ENCODE data around the gene MVB12A. TPM values are rescaled to one million over a fixed set of nuclear protein-coding genes. Genes with fewer than 3 reads are reported as not detected.
A peak's percentile ranks its signal among the peaks of the same experiment; 100 is the strongest.

The MVB12A gene
- total RNA-seq, 1 donor from 2014 or later = 32.1 TPM

DNA sequence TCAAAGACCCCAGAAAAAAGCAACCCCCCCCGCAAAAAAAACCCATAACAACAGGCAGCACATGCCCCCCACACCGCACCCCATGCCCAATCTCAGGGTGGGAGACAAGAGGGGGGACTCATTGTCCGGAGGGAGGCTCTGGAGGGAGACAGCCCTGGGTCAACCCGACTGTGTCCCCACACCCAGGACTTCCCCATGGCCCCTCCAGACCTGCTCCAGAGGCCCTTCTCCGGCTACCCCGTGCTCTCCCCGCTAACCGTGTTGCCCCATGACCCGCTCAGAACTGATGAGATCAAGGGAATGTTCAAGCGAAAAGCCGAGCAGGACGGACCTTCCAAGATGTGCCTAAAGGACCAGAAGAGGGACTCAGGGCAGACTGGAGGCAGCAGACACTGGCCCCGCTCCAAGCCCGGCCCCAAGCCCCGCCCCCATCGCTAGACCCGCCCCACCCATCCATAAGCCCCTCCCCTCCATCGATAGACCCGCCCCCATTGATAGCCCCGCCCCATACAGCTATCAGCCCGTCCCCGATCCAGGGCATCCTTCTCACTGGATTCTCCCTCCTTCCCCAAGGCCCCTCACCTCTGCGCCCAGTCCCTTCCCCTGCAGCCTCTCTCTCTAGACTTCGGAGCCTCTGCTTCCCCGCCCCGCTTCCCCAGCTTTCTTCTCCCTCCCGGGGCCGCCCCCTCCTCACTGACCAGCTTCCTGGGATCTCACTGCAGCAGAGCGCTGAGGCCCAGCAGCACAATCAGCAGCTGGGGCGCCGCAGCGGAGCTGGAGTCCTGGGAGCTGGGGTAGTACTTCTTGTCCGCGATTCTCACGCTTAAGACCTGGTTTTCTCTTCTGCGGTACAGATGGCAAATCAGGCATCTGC is 16.6 kb upstream of the MVB12A start:
- ATAC-seq = peak; percentile 32
- no peak for DNase-seq (ENCODE audit: low spot score)
- intact Hi-C loops (cut with DNase I) = no loop called here

DNA sequence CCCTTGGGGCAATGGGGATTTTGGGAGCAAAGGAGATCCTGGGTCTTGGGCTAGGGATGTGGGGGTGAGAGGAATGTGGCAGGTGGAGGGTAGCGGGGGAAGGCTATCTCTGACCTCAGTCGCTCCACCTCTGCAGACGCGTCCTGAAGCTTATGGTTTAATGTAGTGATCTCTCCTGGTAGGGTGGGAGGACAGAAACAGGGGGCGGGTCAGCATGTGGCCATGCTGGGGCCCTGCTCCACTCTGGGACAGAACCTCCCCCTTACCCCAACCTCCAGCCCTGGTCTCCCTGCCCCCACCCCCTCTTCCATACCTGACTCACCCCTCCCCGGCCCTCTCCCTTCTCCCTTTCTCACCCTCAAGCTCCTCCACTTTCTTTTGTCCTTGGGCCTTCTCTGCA is 15.8 kb upstream of the MVB12A start:
- ATAC-seq = no peak
- no peak for DNase-seq (ENCODE audit: low spot score)
- intact Hi-C loops (cut with DNase I) = no loop called here

DNA sequence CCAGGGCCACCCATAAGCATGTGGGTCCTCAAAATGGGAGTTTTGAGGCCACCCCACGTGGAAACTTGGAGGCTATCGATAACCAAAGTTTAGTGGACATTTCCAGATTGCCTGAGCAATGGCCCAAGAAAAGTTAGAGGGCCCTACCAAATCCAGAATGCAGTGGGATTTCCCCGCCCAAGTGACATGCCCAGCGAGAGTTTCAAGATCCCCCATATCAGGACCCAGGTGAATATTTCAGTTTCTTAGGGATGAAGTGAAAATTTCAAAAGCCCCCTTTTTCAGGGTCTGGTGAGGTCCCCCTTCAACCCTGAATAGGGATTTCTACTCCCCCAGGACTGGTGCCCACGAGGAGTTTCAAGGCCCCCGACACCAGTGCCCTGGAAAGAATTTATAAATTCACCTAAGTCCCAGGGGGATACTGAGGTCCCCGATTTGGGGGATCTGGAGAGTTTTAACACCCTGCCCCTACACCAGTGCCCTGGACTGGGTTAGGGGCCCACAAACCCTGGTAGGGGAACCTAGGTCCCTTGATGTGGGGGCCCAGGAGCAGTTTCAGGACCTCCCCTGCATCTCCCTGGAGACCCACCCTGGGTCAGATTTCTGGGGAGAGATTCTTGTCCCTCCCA is 15.1 kb upstream of the MVB12A start:
- DNase-seq (ENCODE audit: low spot score) (no peak), ATAC-seq (no peak)
- intact Hi-C loops (cut with DNase I) = no loop called here

GRCh38 chr19:17405250-17406045 is 14.4 kb upstream of the MVB12A start, which contains the start of gene BST2:
TSS of gene BST2 (minus strand) at chr19:17405630. CDS start at chr19:17405575, 55 bp downstream.
- intact Hi-C loops (cut with DNase I) = no loop called here
- no peak for DNase-seq (ENCODE audit: low spot score)
- ATAC-seq = peak; percentile 96

- DNase-seq (ENCODE audit: low spot score) (no peak), ATAC-seq (no peak)
- intact Hi-C loops (cut with DNase I) = no loop called here
These were observed 13.6 kb upstream of the MVB12A start for GRCh38 chr19:17406046-17406886.

GRCh38 chr19:17406887-17407196 is 13.0 kb upstream of the MVB12A start:
- DNase-seq (ENCODE audit: low spot score) (no peak), ATAC-seq (no peak)
- intact Hi-C loops (cut with DNase I) = no loop called here

- ATAC-seq (no peak), DNase-seq (ENCODE audit: low spot score) (no peak)
- intact Hi-C loops (cut with DNase I) = no loop called here
These were observed 9.9 kb upstream of the MVB12A start for GRCh38 chr19:17409990-17410389.

DNA sequence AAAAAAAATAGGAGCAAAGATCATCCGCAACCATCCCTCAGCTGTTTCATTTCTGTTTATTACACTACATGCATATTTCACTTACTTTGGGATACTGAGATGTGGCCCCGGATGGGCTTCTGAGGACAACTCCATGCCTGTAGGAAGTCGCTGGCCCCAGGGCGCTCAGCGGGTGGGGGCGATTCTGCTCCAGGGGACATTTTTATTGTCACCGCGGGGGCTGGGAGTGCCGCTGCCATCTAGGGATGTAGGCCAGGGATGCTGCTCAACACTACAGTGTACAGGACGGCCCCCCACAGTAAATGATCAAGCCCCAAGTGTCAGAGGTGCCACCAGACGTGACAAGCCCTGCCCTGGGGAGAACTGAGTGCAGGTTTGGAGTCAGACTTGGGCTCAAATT is 8.0 kb upstream of the MVB12A start:
- ATAC-seq (no peak), DNase-seq (ENCODE audit: low spot score) (no peak)
- intact Hi-C loops (cut with DNase I) = no loop called here

- DNase-seq (ENCODE audit: low spot score) (no peak), ATAC-seq (no peak)
These were observed 5.8 kb upstream of the MVB12A start for GRCh38 chr19:17414097-17414496.

DNA sequence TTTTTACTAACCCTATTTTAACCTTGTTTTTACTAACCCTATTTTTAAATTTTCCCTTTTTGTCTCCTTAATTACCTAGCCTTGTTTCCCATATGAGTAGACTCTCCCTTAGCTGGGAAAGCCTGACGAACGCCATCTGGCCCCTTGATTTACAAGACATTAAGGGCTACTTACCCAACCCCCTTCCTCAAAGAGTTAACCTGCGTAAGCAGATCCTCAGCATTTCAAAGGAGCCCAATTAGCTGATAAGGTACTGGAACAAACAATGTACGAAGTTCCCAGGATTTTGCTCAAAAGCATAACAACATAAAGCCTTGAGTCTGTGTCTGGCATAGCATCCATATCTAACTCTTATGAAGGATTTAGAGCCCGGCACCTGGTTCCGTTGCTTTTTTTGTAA is 4.7 kb upstream of the MVB12A start:
- intact Hi-C loops (cut with DNase I) = no loop called here
- no peak for ATAC-seq
- DNase-seq (ENCODE audit: low spot score) = no peak

More at GRCh38 chr19:17414097-17414496, 5.8 kb upstream of the MVB12A start:
- intact Hi-C loops (cut with DNase I) = no loop called here

DNA sequence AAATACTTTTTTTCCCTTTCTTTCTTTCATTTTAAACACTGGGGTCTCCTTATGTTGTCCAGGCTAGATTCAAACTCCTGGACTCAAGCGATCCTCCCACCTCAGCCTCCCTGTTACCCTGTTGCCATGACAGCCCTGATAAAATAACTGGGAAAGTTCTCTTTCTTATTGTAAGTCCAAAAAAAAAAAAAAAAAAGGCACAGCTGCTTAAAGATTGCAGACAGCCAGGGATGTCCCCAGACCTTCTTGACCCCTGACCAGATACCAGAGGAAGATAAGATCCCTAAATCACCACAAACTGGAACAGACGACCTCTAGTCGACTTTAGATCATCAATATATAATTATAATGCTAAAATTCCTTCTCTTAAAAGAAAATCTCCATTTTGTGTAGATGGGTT is 1.1 kb upstream of the MVB12A start:
- no peak for ATAC-seq
- intact Hi-C loops (cut with DNase I) = no loop called here
- DNase-seq (ENCODE audit: low spot score) = no peak

GRCh38 chr19:17419154-17419620 is 660 bp upstream of the MVB12A start:
- DNase-seq (ENCODE audit: low spot score) (no peak), ATAC-seq (no peak)

DNA sequence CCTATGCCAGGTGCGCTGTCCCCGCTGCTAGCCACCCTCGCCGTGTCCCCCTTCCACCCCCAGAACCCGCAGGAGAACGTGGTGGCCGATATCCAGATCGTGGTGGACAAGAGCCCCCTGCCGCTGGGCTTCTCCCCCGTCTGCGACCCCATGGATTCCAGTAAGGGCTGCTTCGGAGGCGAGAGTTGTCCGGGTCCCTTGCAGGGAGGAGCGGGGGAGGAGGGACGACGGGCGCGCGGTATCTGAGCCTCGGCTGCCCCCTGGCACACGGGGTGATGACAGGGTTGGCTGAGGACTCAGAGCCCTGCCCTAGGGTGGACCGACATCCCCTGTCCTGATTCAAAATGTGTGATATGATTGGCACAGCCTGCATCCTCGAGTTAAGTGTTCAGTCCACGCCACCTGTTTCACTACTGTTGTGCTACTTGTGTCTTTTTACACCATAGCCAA is 653 bp downstream of the MVB12A start:
- intact Hi-C loops (cut with DNase I) = no loop called here
- peak; percentile 22 for ATAC-seq
- DNase-seq (ENCODE audit: low spot score) = peak; percentile 72

More at GRCh38 chr19:17419154-17419620, 660 bp upstream of the MVB12A start:
- intact Hi-C loops (cut with DNase I) = no loop called here

DNA sequence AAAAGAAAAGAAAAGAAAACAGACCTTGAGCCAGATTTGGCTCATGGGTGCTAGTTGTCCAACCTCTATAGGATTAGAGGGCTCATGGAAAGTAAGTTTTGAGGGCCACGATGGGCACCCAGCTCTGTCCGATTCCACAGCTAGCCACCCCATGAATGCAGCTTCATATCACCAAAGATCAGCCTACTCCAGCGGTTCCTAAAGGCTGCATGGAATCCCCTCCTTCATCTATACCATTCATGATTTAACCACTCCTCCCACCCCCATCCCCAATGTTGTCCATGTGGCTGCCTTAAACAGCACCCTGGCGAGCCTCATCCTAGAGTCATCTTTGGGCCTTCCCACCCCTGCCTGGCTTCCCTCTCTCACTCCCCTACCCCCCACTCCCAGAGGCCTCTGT is 2.1 kb downstream of the MVB12A start:
- DNase-seq (ENCODE audit: low spot score) (no peak), ATAC-seq (no peak)
- intact Hi-C loops (cut with DNase I) = no loop called here

- intact Hi-C loops (cut with DNase I) = no loop called here
- ATAC-seq = no peak
- no peak for DNase-seq (ENCODE audit: low spot score)
These were observed 3.8 kb downstream of the MVB12A start for GRCh38 chr19:17423429-17424208.

GRCh38 chr19:17424743-17425365 is 5.0 kb downstream of the MVB12A start:
- DNase-seq (ENCODE audit: low spot score) (no peak), ATAC-seq (peak; percentile 29)
- intact Hi-C loops (cut with DNase I) = no loop called here

- intact Hi-C loops (cut with DNase I) = no loop called here
- no peak for ATAC-seq
- no peak for DNase-seq (ENCODE audit: low spot score)
These were observed 9.8 kb downstream of the MVB12A start for GRCh38 chr19:17429641-17430113.
